A549 (cell line): ENCODE measurements around the gene AUTS2.

ENCODE experiments used
- EP300 ChIP-seq, 2 experiments: fragments of >200 bp; sonication (Bioruptor Twin); formaldehyde crosslinking; IDR thresholded peaks; 2 replicates in 1 of 2; 3 replicates in 1 of 2; pipeline ENCODE4 v1.6.1; 2016 to 2017
- NFE2L2 ChIP-seq: fragments of 150-350 bp; conservative IDR thresholded peaks from 2 replicates; pipeline ENCODE4 v1.6.1; 2014; ENCODE audit warnings: low read length
- POLR2A ChIP-seq: IDR thresholded peaks from 2 replicates; pipeline ENCODE4 v1.6.1; 2012; ENCODE audit warnings: mild to moderate bottlenecking, low read length
- RAD21 ChIP-seq, 2 experiments: fragments of >200 bp in 1 of 2; sonication (Bioruptor Twin) in 1 of 2; formaldehyde crosslinking in 1 of 2; IDR thresholded peaks in 1 of 2; conservative IDR thresholded peaks in 1 of 2; 2 replicates in 1 of 2; 3 replicates in 1 of 2; pipeline ENCODE4 v1.6.1; 2012 to 2018; ENCODE audit warnings: inconsistent platforms in 1 of 2
- RCOR1 ChIP-seq: fragments of 150-350 bp; IDR thresholded peaks from 2 replicates; pipeline ENCODE4 v1.6.1; 2014; ENCODE audit warnings: antibody characterized with exemption, low read length, low read depth
- SMC3 ChIP-seq: fragments of >200 bp; sonication (Bioruptor Twin); formaldehyde crosslinking; IDR thresholded peaks from 3 replicates; pipeline ENCODE4 v1.6.1; 2018; ENCODE audit warnings: inconsistent platforms
- TP53 ChIP-seq: fragments of 250-450 bp; sonication (Bioruptor Pico); IDR thresholded peaks from 2 replicates; pipeline ENCODE4 v1.5.0; 2021; ENCODE audit warnings: mild to moderate bottlenecking, moderate library complexity
- TF ChIP-seq, protein P1 (sequence below): fragments of >200 bp; sonication (Bioruptor Twin); formaldehyde crosslinking; IDR thresholded peaks from 3 replicates; pipeline ENCODE4 v1.5.1; 2016
- TF ChIP-seq, protein P2 (sequence below): fragments of 250-450 bp; sonication (Bioruptor Pico); IDR thresholded peaks from 2 replicates; pipeline ENCODE4 v1.5.0; 2021; ENCODE audit warnings: mild to moderate bottlenecking, moderate library complexity, borderline replicate concordance

- TF ChIP-seq, protein P1, sequence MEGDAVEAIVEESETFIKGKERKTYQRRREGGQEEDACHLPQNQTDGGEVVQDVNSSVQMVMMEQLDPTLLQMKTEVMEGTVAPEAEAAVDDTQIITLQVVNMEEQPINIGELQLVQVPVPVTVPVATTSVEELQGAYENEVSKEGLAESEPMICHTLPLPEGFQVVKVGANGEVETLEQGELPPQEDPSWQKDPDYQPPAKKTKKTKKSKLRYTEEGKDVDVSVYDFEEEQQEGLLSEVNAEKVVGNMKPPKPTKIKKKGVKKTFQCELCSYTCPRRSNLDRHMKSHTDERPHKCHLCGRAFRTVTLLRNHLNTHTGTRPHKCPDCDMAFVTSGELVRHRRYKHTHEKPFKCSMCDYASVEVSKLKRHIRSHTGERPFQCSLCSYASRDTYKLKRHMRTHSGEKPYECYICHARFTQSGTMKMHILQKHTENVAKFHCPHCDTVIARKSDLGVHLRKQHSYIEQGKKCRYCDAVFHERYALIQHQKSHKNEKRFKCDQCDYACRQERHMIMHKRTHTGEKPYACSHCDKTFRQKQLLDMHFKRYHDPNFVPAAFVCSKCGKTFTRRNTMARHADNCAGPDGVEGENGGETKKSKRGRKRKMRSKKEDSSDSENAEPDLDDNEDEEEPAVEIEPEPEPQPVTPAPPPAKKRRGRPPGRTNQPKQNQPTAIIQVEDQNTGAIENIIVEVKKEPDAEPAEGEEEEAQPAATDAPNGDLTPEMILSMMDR: no peak
- TF ChIP-seq SMC3 (no peak), RAD21 (conservative IDR thresholded peaks at IDR 0.05 in 1 of 2, IDR thresholded peaks at IDR 0.05 in 1 of 2) (no peak), POLR2A (no peak), RCOR1 (no peak), TP53 (CRISPR knock-in tag) (no peak), EP300 (IDR thresholded peaks at IDR 0.05) (no peak), NFE2L2 (no peak)
- TF ChIP-seq, protein P2, sequence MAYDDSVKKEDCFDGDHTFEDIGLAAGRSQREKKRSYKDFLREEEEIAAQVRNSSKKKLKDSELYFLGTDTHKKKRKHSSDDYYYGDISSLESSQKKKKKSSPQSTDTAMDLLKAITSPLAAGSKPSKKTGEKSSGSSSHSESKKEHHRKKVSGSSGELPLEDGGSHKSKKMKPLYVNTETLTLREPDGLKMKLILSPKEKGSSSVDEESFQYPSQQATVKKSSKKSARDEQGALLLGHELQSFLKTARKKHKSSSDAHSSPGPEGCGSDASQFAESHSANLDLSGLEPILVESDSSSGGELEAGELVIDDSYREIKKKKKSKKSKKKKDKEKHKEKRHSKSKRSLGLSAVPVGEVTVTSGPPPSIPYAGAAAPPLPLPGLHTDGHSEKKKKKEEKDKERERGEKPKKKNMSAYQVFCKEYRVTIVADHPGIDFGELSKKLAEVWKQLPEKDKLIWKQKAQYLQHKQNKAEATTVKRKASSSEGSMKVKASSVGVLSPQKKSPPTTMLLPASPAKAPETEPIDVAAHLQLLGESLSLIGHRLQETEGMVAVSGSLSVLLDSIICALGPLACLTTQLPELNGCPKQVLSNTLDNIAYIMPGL (CRISPR knock-in tag): no peak
Observed at GRCh38 chr7:69553190-69553589, 45.1 kb upstream of the AUTS2 start.
